Measurements from ENCODE around the gene AUTS2.

AUTS2 gene

GRCh38 chr7:69929622-69930021, 331.3 kb downstream of the AUTS2 start:
- H3K4me1 ChIP-seq (ENCODE audit: insufficient read depth, low read length, severe bottlenecking) = peaks cover 59% of the 10 kb centered on the region
- TF ChIP-seq CTCF (IDR thresholded peaks at IDR 0.05; ENCODE audit: low read length) = no peak
- no peak for TF ChIP-seq EZH2 (IDR thresholded peaks at IDR 0.05; ENCODE audit: borderline replicate concordance, low read length)
- H3K79me2 ChIP-seq (ENCODE audit: insufficient read depth, low read length) = peaks cover 62% of the 10 kb centered on the region
- no peaks in the 10 kb centered on the region for H4K20me1 ChIP-seq (ENCODE audit: insufficient read depth, low read length)
- H3K36me3 ChIP-seq (ENCODE audit: insufficient read depth, low read length) = peaks cover 13% of the 10 kb centered on the region
- no peak overlapping the region for H3K9ac ChIP-seq (ENCODE audit: low read length)
- H3K4me3 ChIP-seq (ENCODE audit: low read depth, low read length, poor library complexity, severe bottlenecking) = no peak overlapping the region
- H3K27me3 ChIP-seq (ENCODE audit: insufficient read depth, low read length) = no peaks in the 10 kb centered on the region
- no peak overlapping the region for H3K4me2 ChIP-seq (ENCODE audit: low read length)
- no peaks in the 10 kb centered on the region for H3K9me2 ChIP-seq (ENCODE audit: low read depth, low read length)
- H3F3A ChIP-seq (ENCODE audit: insufficient read depth, low read length) = 0 out of 2 replicates have a peak, but pooled peaks cover 3% of the 10 kb centered on the region
- H3K27ac ChIP-seq (ENCODE audit: low read depth, low read length, poor library complexity, severe bottlenecking) = no peak overlapping the region
- H2AFZ ChIP-seq (ENCODE audit: low read length) = no peak overlapping the region
- peaks cover 6% of the 10 kb centered on the region for H3K9me3 ChIP-seq (ENCODE audit: low read length)

GRCh38 chr7:69932034-69932628, 333.9 kb downstream of the AUTS2 start:
- Histone ChIP-seq H3K36me3 (ENCODE audit: insufficient read depth, low read length) (peaks cover 13% of the 10 kb centered on the region), H3K9me3 (ENCODE audit: low read length) (peaks cover 6% of the 10 kb centered on the region), H3K79me2 (ENCODE audit: insufficient read depth, low read length) (peaks cover 62% of the 10 kb centered on the region), H3F3A (ENCODE audit: insufficient read depth, low read length) (0 out of 2 replicates have a peak, but pooled peaks cover 3% of the 10 kb centered on the region), H4K20me1 (ENCODE audit: insufficient read depth, low read length) (no peaks in the 10 kb centered on the region), H3K9ac (ENCODE audit: low read length) (peak overlapping the region; percentile 13; the same call in 1 of the 2 replicates), H3K4me3 (ENCODE audit: low read depth, low read length, poor library complexity, severe bottlenecking) (no peak overlapping the region), H3K27ac (ENCODE audit: low read depth, low read length, poor library complexity, severe bottlenecking) (peak overlapping the region; percentile 42), H2AFZ (ENCODE audit: low read length) (no peak overlapping the region), H3K4me2 (ENCODE audit: low read length) (peak overlapping the region; percentile 30; the same call in 1 of the 2 replicates), H3K4me1 (ENCODE audit: insufficient read depth, low read length, severe bottlenecking) (peaks cover 75% of the 10 kb centered on the region), H3K9me2 (ENCODE audit: low read depth, low read length) (no peaks in the 10 kb centered on the region), H3K27me3 (ENCODE audit: insufficient read depth, low read length) (no peaks in the 10 kb centered on the region)
- TF ChIP-seq CTCF (IDR thresholded peaks at IDR 0.05; ENCODE audit: low read length) (peak; percentile 95), EZH2 (IDR thresholded peaks at IDR 0.05; ENCODE audit: borderline replicate concordance, low read length) (no peak)

GRCh38 chr7:69934144-69934903, 336.0 kb downstream of the AUTS2 start:
- Histone ChIP-seq H3K9ac (ENCODE audit: low read length) (peak overlapping the region; percentile 26; the same call in 1 of the 2 replicates), H3K27me3 (ENCODE audit: insufficient read depth, low read length) (no peaks in the 10 kb centered on the region), H3K27ac (ENCODE audit: low read depth, low read length, poor library complexity, severe bottlenecking) (peak overlapping the region; percentile 85), H3K4me1 (ENCODE audit: insufficient read depth, low read length, severe bottlenecking) (peaks cover 68% of the 10 kb centered on the region), H3K4me2 (ENCODE audit: low read length) (peak overlapping the region; percentile 43; the same call in 1 of the 2 replicates), H3K9me2 (ENCODE audit: low read depth, low read length) (no peaks in the 10 kb centered on the region), H3K79me2 (ENCODE audit: insufficient read depth, low read length) (peaks cover 74% of the 10 kb centered on the region), H3K9me3 (ENCODE audit: low read length) (no peaks in the 10 kb centered on the region), H3F3A (ENCODE audit: insufficient read depth, low read length) (no peaks in the 10 kb centered on the region), H3K36me3 (ENCODE audit: insufficient read depth, low read length) (no peaks in the 10 kb centered on the region), H3K4me3 (ENCODE audit: low read depth, low read length, poor library complexity, severe bottlenecking) (no peak overlapping the region), H2AFZ (ENCODE audit: low read length) (no peak overlapping the region), H4K20me1 (ENCODE audit: insufficient read depth, low read length) (no peaks in the 10 kb centered on the region)
- TF ChIP-seq CTCF (IDR thresholded peaks at IDR 0.05; ENCODE audit: low read length) = no peak
- no peak for TF ChIP-seq EZH2 (IDR thresholded peaks at IDR 0.05; ENCODE audit: borderline replicate concordance, low read length)

All from OCI-LY1 (cell line).